CD14-positive monocyte (primary cell): ENCODE data around the gene ANGPTL1. TPM values are rescaled to one million over a fixed set of nuclear protein-coding genes. Genes with fewer than 3 reads are reported as not detected.

Source experiments
- DNase-seq, 3 donors: peaks; one replicate each; pipeline ENCODE4 v3.0.0-alpha.2; 2011 to 2022
- H2AFZ ChIP-seq: 2 replicates; pipeline ENCODE4 v1.6.0; 2012; ENCODE audit warnings: mild to moderate bottlenecking, low read depth, low read length, inconsistent platforms; ENCODE audit not compliant: insufficient read depth, poor library complexity, severe bottlenecking
- H3K27ac ChIP-seq, 2 donors: 1 replicate in 1 of 2; 2 replicates in 1 of 2; pipeline ENCODE4 v1.5.1; 2012 to 2013; ENCODE audit warnings: low read length in 2 of 2, control low read depth in 1 of 2, inconsistent platforms in 1 of 2, low read depth in 1 of 2, mild to moderate bottlenecking in 1 of 2
- H3K27me3 ChIP-seq, 2 donors: one replicate each; pipeline versions ENCODE4 v1.6.0 to v1.6.1; 2011 to 2013; ENCODE audit warnings: low read length in 2 of 2; ENCODE audit not compliant: control insufficient read depth in 2 of 2, insufficient read depth in 2 of 2
- H3K36me3 ChIP-seq, 2 donors: replicated peaks in 1 of 2; 1 replicate in 1 of 2; 2 replicates in 1 of 2; pipeline versions ENCODE4 v1.5.1 to v1.6.1; 2012 to 2013; ENCODE audit warnings: low read length in 2 of 2, control low read depth in 1 of 2, inconsistent platforms in 1 of 2, mild to moderate bottlenecking in 1 of 2; ENCODE audit not compliant: insufficient read depth in 2 of 2, control insufficient read depth in 1 of 2
- H3K4me1 ChIP-seq, 2 donors: 1 replicate in 1 of 2; 2 replicates in 1 of 2; pipeline versions ENCODE4 v1.5.1 to v1.6.1; 2012 to 2013; ENCODE audit warnings: low read length in 2 of 2, control low read depth in 1 of 2, inconsistent platforms in 1 of 2, mild to moderate bottlenecking in 1 of 2, moderate library complexity in 1 of 2; ENCODE audit not compliant: insufficient read depth in 2 of 2, control insufficient read depth in 1 of 2
- H3K4me2 ChIP-seq: replicated peaks from 2 replicates; pipeline ENCODE3; 2012; ENCODE audit warnings: low read length, moderate library complexity, mild to moderate bottlenecking; ENCODE audit not compliant: poor library complexity, severe bottlenecking; ENCODE audit errors: extremely low read depth
- H3K4me3 ChIP-seq, 3 experiments: fragments of 200-600 bp in 1 of 3; sonication (generic) in 1 of 3; replicated peaks in 1 of 3; 1 replicate in 2 of 3; 2 replicates in 1 of 3; pipeline ENCODE4 v1.5.1; 2011 to 2013; ENCODE audit warnings: low read length in 3 of 3, mild to moderate bottlenecking in 3 of 3, control low read depth in 2 of 3, low read depth in 2 of 3, inconsistent platforms in 1 of 3, moderate library complexity in 1 of 3
- H3K79me2 ChIP-seq: 2 replicates; pipeline ENCODE4 v1.6.0; 2012; ENCODE audit warnings: mild to moderate bottlenecking, control low read depth, inconsistent platforms, low read length, moderate library complexity; ENCODE audit not compliant: insufficient read depth
- H3K9ac ChIP-seq: 2 replicates; pipeline ENCODE4 v1.6.0; 2017; ENCODE audit warnings: low read length, mild to moderate bottlenecking; ENCODE audit not compliant: insufficient read depth, poor library complexity, severe bottlenecking
- H3K9me3 ChIP-seq, 2 donors: replicated peaks in 1 of 2; 1 replicate in 1 of 2; 2 replicates in 1 of 2; pipeline versions ENCODE4 v1.5.1 to v1.6.1; 2012 to 2013; ENCODE audit warnings: low read length in 2 of 2, control low read depth in 1 of 2; ENCODE audit not compliant: control insufficient read depth in 1 of 2, insufficient read depth in 1 of 2
- H4K20me1 ChIP-seq: 2 replicates; pipeline ENCODE4 v1.6.0; 2012; ENCODE audit warnings: mild to moderate bottlenecking, low read length, control low read depth, moderate library complexity; ENCODE audit not compliant: insufficient read depth
- H3K27ac Mint-ChIP-seq, 7 donors: one replicate each; pipeline ENCODE4 v1.8.0; 2020; ENCODE audit warnings: mild to moderate bottlenecking in 7 of 7, mixed read lengths in 7 of 7, moderate library complexity in 6 of 7, inconsistent platforms in 2 of 7
- H3K27me3 Mint-ChIP-seq, 3 donors: one replicate each; pipeline ENCODE4 v1.8.0; 2021 to 2022; ENCODE audit warnings: low read depth in 3 of 3, mild to moderate bottlenecking in 3 of 3, mixed read lengths in 3 of 3, moderate library complexity in 3 of 3, inconsistent platforms in 1 of 3
- H3K36me3 Mint-ChIP-seq, 2 donors: one replicate each; pipeline ENCODE4 v1.8.0; 2020; ENCODE audit warnings: mixed read lengths in 2 of 2, inconsistent platforms in 1 of 2, mild to moderate bottlenecking in 1 of 2
- H3K4me1 Mint-ChIP-seq: one replicate; pipeline ENCODE4 v1.8.0; 2020; ENCODE audit warnings: mild to moderate bottlenecking, mixed read lengths
- H3K4me3 Mint-ChIP-seq, 2 donors: one replicate each; pipeline ENCODE4 v1.8.0; 2020; ENCODE audit warnings: mild to moderate bottlenecking in 2 of 2, mixed read lengths in 2 of 2, moderate library complexity in 1 of 2
- H3K9me3 Mint-ChIP-seq, 7 donors: one replicate each; pipeline ENCODE4 v1.8.0; 2020 to 2022; ENCODE audit warnings: mixed read lengths in 7 of 7, mild to moderate bottlenecking in 6 of 7, moderate library complexity in 6 of 7, inconsistent platforms in 2 of 7
- CTCF ChIP-seq: fragments of 200-600 bp; IDR thresholded peaks from one replicate; pipeline ENCODE4 v1.8.0; 2022; ENCODE audit warnings: antibody characterized with exemption, mild to moderate bottlenecking
- WGBS: methylation state at CpG from one replicate; pipeline ENCODE4 v1.1.5; 2013; ENCODE audit warnings: missing lambda C conversion rate; ENCODE audit not compliant: insufficient coverage; 5-methylcytosine and 5-hydroxymethylcytosine counted together
- intact Hi-C, 2 donors: fragments of 100-400 bp; cut with micrococcal nuclease; formaldehyde crosslinking; loops; one replicate each; pipeline versions ENCODE4 v1.15.0 to v1.15.1; 2023
- polyA plus RNA-seq, 3 donors: library from polyadenylated mRNA; depleted of rRNA in 1 of 3; unstranded in 2 of 3; stranded (reverse) in 1 of 3; fragments of 300-500 nt in 2 of 3; fragments of >200 nt in 1 of 3; fragmentation: Illumina TruSeq in 2 of 3; gene quantifications; 1 replicate in 2 of 3; 2 replicates in 1 of 3; pipeline ENCODE4 v1.2.3, GENCODE V29; 2012 to 2021

ANGPTL1 gene
- polyA plus RNA-seq, 3 donors: not detected

- TF ChIP-seq CTCF: no peak
- Histone ChIP-seq H3K27ac (no peak overlapping the region), H4K20me1 (no peaks in the 10 kb centered on the region), H3K4me3 (no peak overlapping the region), H3K36me3 (peaks cover 0 to 6% of the 10 kb centered on the region in 2 donors), H3K9me3 (no peaks in the 10 kb centered on the region), H2AFZ (no peak overlapping the region), H3K79me2 (no peaks in the 10 kb centered on the region), H3K9ac (no peak overlapping the region), H3K4me2 (no peak overlapping the region), H3K27me3 (no peaks in the 10 kb centered on the region), H3K4me1 (no peaks in the 10 kb centered on the region)
- Mint-ChIP-seq H3K4me3 (no peak overlapping the region), H3K36me3 (peaks cover 17 to 40% of the 10 kb centered on the region in 2 donors), H3K4me1 (no peaks in the 10 kb centered on the region), H3K27me3 (peaks cover 0 to 1% (median 0%) of the 10 kb centered on the region in 3 donors), H3K9me3 (peaks cover 0 to 17% (median 4%) of the 10 kb centered on the region in 7 donors), H3K27ac (no peak overlapping the region)
- no CpG with 5 or more reads among the region's 1 CpG for WGBS
- intact Hi-C loops: no loop called here
- DNase-seq: no peak
Measured at GRCh38 chr1:178910023-178910422, 39.1 kb upstream of the ANGPTL1 start.

- no peaks in the 10 kb centered on the region for H3K27me3 ChIP-seq
- no peak overlapping the region for H3K9ac ChIP-seq
- H3K27me3 Mint-ChIP-seq: no peaks in the 10 kb centered on the region
- H3K4me2 ChIP-seq: no peak overlapping the region
- peaks cover 0 to 18% (median 5%) of the 10 kb centered on the region in 7 donors for H3K9me3 Mint-ChIP-seq
- no peaks in the 10 kb centered on the region for H3K4me1 Mint-ChIP-seq
- H3K4me1 ChIP-seq: no peaks in the 10 kb centered on the region
- intact Hi-C loops: no loop called here
- peaks cover 28 to 47% of the 10 kb centered on the region in 2 donors for H3K36me3 Mint-ChIP-seq
- H2AFZ ChIP-seq: no peak overlapping the region
- no peaks in the 10 kb centered on the region for H4K20me1 ChIP-seq
- H3K4me3 Mint-ChIP-seq: no peak overlapping the region
- H3K36me3 ChIP-seq: peaks cover 0 to 6% of the 10 kb centered on the region in 2 donors
- H3K79me2 ChIP-seq: no peaks in the 10 kb centered on the region
- H3K27ac ChIP-seq: no peak overlapping the region
- no peaks in the 10 kb centered on the region for H3K9me3 ChIP-seq
- no peak for TF ChIP-seq CTCF
- H3K4me3 ChIP-seq: no peak overlapping the region
- no peak for DNase-seq
- WGBS: no CpG with 5 or more reads among the region's 1 CpG
- no peak overlapping the region for H3K27ac Mint-ChIP-seq
Measured at GRCh38 chr1:178908358-178908757, 37.5 kb upstream of the ANGPTL1 start.
